GM18505 (cell line): ENCODE results near the gene SMURF1.
A peak's percentile ranks its signal among the peaks of the same experiment; 100 is the strongest.

Experiments used
- ATAC-seq: cut with Tn5 transposase; IDR thresholded peaks from one replicate; pipeline ENCODE4 v1.9.1; 2021; ENCODE audit not compliant: unreplicated experiment
- POLR2A ChIP-seq: IDR thresholded peaks from 4 replicates; pipeline ENCODE4 v1.6.1; 2011; ENCODE audit warnings: borderline replicate concordance; ENCODE audit not compliant: insufficient read depth, insufficient read length; ENCODE audit errors: extremely low read depth

Gene SMURF1

GRCh38 chr7:99143853-99144672 lies at the start of gene SMURF1:
Gene SMURF1 (minus strand): TSS chr7:99144108. CDS start chr7:99143780, 328 bp downstream.
- TF ChIP-seq POLR2A, result peak; percentile 83
- ATAC-seq, result peak; percentile 72

- no peak for ATAC-seq
- TF ChIP-seq POLR2A, result no peak
These were observed 48.1 kb upstream of the SMURF1 start for GRCh38 chr7:99191869-99192596.

DNA sequence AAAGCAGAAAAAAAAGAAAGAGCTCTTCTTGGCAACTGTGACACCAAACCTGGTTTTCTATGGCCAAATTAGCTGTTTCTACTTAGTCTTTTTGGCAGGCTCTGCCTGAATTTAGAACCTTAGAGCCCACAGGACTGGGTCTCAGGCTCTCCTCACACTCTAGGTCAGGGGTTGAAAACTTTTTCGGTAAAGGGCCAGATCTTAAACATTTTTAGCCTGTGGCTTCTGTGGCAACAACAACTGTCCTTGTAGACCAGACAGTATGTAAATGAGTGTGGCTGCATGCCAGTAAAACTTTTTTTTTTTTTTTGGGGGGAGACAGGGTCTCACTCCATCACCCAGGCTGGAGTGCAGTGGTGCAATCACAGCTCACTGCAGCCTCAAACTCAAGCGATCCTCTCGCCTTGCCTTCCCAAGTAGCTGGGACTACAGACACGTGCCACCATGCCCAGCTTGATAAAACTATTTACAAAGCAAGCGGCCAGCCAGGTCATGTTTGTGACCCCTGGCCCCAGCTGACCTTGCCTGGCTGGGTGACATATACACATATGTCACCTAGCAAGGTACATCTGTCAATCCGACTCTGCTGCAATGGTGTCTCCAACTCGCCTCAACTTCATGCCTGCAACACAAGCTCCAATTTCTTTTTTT lies 46.6 kb upstream of the SMURF1 start:
- no peak for ATAC-seq
- TF ChIP-seq POLR2A, result no peak

DNA sequence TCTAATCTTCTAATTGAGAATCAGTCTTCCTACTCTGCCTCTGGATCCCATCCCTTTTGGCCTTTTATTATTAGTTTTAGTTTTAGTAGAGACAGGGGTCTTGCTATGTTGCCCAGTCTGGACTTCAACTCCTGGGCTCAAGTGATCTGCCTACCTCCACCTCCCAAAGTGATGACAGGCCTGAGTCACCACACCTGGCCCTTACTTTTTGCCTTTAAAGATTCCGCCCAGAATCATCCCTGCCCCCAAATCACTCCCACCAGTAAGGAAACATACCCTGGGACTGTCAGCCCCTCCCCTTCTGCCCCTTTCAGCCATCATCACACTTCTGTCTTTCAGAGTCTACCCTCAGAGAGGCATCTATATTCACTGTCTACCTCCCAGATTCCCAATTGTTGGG lies 45.3 kb upstream of the SMURF1 start:
- no peak for ATAC-seq
- TF ChIP-seq POLR2A, result no peak

- ATAC-seq, result no peak
- TF ChIP-seq POLR2A, result no peak
These were observed 44.3 kb upstream of the SMURF1 start for GRCh38 chr7:99188221-99188620.

DNA sequence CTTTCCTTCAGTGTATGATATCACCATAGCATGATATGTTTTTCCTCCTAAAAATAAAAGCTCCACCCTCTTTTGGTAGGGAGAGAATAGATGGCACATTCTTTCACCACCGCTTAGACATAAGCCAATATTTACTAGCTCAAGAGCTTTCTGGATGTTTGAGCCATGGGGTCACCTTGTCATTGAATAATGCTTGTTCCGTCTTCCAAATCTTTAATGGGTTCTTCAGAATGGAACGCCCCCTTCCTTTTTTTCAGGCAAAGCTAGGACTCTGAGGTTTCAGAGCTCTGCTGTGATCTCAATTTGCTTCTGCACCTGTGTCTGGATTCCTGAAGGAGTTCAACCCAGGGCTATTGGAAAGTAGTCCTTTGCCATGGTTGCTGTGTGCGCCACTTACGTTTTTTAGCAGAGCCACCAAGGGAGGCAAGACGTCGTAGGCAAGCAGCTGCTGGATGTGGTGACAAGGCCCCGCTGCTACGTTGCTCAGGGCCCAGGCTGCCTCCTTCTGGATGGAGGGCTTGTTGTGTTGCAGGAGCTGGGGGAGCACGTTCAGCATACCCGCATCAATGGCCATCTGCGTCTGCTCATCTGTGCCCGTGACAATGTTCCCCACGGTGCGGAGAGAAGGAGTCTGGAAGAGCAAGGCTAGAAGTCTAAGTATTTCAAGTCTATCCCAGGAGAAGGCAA lies 40.8 kb upstream of the SMURF1 start:
- no peak for TF ChIP-seq POLR2A
- ATAC-seq, result no peak

GRCh38 chr7:99180067-99180650 lies 36.3 kb upstream of the SMURF1 start:
- ATAC-seq, result no peak
- no peak for TF ChIP-seq POLR2A

GRCh38 chr7:99177165-99177564 lies 33.3 kb upstream of the SMURF1 start:
- TF ChIP-seq POLR2A, result no peak
- no peak for ATAC-seq

DNA sequence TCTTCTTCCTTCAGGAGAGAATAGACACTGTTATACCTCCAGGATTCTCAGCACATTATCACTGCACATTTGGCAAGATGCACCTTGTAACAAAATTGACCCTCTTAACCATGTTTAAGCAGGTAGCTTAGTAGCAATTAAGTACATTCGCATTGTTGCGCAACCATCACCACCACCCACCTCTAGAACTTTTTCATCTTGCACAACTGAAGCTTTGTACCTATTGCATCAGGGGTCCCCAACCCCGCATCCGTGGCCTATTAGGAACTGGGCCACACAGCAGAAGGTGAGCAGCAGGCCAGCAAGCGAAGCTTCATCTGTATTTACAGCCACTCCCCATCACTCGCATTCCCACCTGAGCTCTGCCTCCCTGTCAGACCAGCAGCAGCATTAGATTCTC lies 29.9 kb upstream of the SMURF1 start:
- ATAC-seq, result no peak
- TF ChIP-seq POLR2A, result no peak

DNA sequence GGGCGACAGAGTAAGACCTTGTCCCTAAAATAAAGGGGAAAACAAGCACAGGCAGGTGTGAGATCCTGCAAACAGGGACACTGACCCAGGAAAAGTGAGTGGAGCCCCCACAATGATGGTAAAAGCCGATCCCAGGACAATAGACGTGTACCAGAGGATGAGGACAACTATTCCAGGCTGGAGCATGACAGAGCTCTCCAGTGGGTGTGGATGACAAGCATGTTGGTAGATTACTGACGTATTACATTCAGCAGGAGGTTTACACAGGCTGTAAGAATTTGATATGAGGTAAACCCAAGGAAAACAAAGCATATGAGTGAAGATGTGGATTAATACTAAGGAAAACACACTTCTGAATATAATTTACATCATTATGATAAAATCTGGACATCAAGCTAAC lies 27.8 kb upstream of the SMURF1 start:
- no peak for TF ChIP-seq POLR2A
- ATAC-seq, result no peak

DNA sequence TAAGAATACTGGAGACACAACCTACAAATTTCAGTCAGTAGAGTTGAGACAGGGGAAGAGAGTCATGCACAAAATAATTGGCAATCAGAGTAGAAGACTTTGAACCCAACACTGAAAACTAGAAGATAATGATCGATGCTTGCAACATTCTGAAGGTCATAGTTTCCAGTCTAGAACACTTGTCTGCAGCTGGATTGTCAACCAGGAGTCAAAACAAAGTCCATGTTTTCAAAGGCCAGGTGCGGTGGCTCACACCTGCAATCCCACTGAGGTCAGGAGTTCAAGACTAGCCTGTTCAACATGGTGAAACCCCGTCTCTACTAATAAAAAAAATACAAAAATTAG lies 26.8 kb upstream of the SMURF1 start:
- no peak for ATAC-seq
- no peak for TF ChIP-seq POLR2A

- no peak for ATAC-seq
- no peak for TF ChIP-seq POLR2A
These were observed 26.3 kb upstream of the SMURF1 start for GRCh38 chr7:99170065-99170729.
